GM23338 (cell line): ENCODE data around the gene ATP8A2. TPM values are rescaled to one million over a fixed set of nuclear protein-coding genes. Genes with fewer than 3 reads are reported as not detected.

ENCODE experiments used
- ATAC-seq: fragments of 200-7000 bp; cut with Tn5 transposase; 3 replicates; pipeline ENCODE4 v1.9.1; 2020
- DNase-seq: peaks from one replicate; pipeline ENCODE4 v3.0.0-alpha.2; 2015; ENCODE audit warnings: low spot score
- H2AFZ ChIP-seq: fragments of 200-600 bp; sonication (generic); 2 replicates; pipeline ENCODE4 v1.8.0; 2016; ENCODE audit warnings: antibody characterized with exemption, mild to moderate bottlenecking, moderate library complexity
- H3F3A ChIP-seq: fragments of 200-600 bp; sonication (generic); replicated peaks from 2 replicates; pipeline ENCODE4 v1.8.0; 2017; ENCODE audit warnings: antibody characterized with exemption, mixed run types, low read depth
- H3K27ac ChIP-seq: fragments of 200-600 bp; sonication (generic); 2 replicates; pipeline ENCODE4 v1.6.1; 2016; ENCODE audit warnings: low read depth
- H3K27me3 ChIP-seq: fragments of 200-600 bp; sonication (generic); 2 replicates; pipeline ENCODE4 v1.8.0; 2016; ENCODE audit warnings: mild to moderate bottlenecking, mixed run types, moderate library complexity; ENCODE audit not compliant: insufficient read depth
- H3K36me3 ChIP-seq: fragments of 200-600 bp; sonication (generic); 2 replicates; pipeline ENCODE4 v1.8.0; 2016; ENCODE audit warnings: mild to moderate bottlenecking; ENCODE audit not compliant: insufficient read depth
- H3K4me1 ChIP-seq: fragments of 200-600 bp; sonication (generic); 2 replicates; pipeline ENCODE4 v1.8.0; 2016; ENCODE audit warnings: mild to moderate bottlenecking, moderate library complexity; ENCODE audit not compliant: insufficient read depth
- H3K4me2 ChIP-seq: fragments of 200-600 bp; sonication (generic); 2 replicates; pipeline ENCODE4 v1.7.1; 2017; ENCODE audit warnings: mixed run types
- H3K4me3 ChIP-seq: fragments of 200-600 bp; sonication (generic); 2 replicates; pipeline ENCODE4 v1.6.1; 2016; ENCODE audit warnings: mixed run types
- H3K79me2 ChIP-seq: fragments of 200-600 bp; sonication (generic); replicated peaks from 2 replicates; pipeline ENCODE4 v1.8.0; 2017; ENCODE audit warnings: mild to moderate bottlenecking; ENCODE audit not compliant: insufficient read depth
- H3K9me2 ChIP-seq: fragments of 200-600 bp; sonication (generic); 2 replicates; pipeline ENCODE4 v1.8.0; 2017; ENCODE audit not compliant: insufficient read depth
- H4K20me1 ChIP-seq: fragments of 200-600 bp; sonication (generic); replicated peaks from 2 replicates; pipeline ENCODE4 v1.8.0; 2017; ENCODE audit warnings: mild to moderate bottlenecking; ENCODE audit not compliant: insufficient read depth
- H3K27ac Mint-ChIP-seq: 2 replicates; pipeline ENCODE4 v1.8.0; 2020; ENCODE audit warnings: inconsistent platforms, mild to moderate bottlenecking, moderate library complexity, mixed read lengths
- H3K27me3 Mint-ChIP-seq: 3 replicates; pipeline ENCODE4 v1.8.0; 2022; ENCODE audit warnings: low read depth, mild to moderate bottlenecking, moderate library complexity, mixed read lengths, inconsistent platforms; ENCODE audit not compliant: insufficient read depth, poor library complexity
- H3K36me3 Mint-ChIP-seq: 3 replicates; pipeline ENCODE4 v1.8.0; 2021; ENCODE audit warnings: low read depth, mild to moderate bottlenecking, inconsistent platforms, moderate library complexity, mixed read lengths
- H3K4me1 Mint-ChIP-seq: 3 replicates; pipeline ENCODE4 v1.8.0; 2020; ENCODE audit warnings: mild to moderate bottlenecking, inconsistent platforms, mixed read lengths
- H3K4me3 Mint-ChIP-seq: 3 replicates; pipeline ENCODE4 v1.8.0; 2021; ENCODE audit warnings: moderate library complexity, mild to moderate bottlenecking, inconsistent platforms, mixed read lengths
- H3K9me3 Mint-ChIP-seq: 3 replicates; pipeline ENCODE4 v1.8.0; 2020; ENCODE audit warnings: moderate library complexity, mild to moderate bottlenecking, inconsistent platforms, mixed read lengths
- CREB1 ChIP-seq: fragments of 250-450 bp; sonication (Bioruptor Pico); IDR thresholded peaks from 2 replicates; pipeline ENCODE4 v1.5.0; 2020; ENCODE audit warnings: low read depth, mild to moderate bottlenecking, moderate library complexity
- EZH2 ChIP-seq: fragments of 200-600 bp; sonication (generic); IDR thresholded peaks from one replicate; pipeline ENCODE4 v1.8.0; 2017; ENCODE audit warnings: antibody characterized with exemption, mild to moderate bottlenecking, low read depth; ENCODE audit not compliant: unreplicated experiment
- JUNB ChIP-seq: IDR thresholded peaks from one replicate; pipeline ENCODE4 v1.6.1; 2016; ENCODE audit warnings: antibody characterized with exemption; ENCODE audit not compliant: unreplicated experiment
- NANOG ChIP-seq: IDR thresholded peaks from 2 replicates; pipeline ENCODE4 v1.6.1; 2016; ENCODE audit warnings: antibody characterized with exemption, borderline replicate concordance
- POLR2AphosphoS5 ChIP-seq: IDR thresholded peaks from 2 replicates; pipeline ENCODE4 v1.6.1; 2016; ENCODE audit warnings: antibody characterized with exemption, low read depth
- STAT1 ChIP-seq: IDR thresholded peaks from one replicate; pipeline ENCODE4 v1.6.1; 2016; ENCODE audit warnings: antibody characterized with exemption; ENCODE audit not compliant: unreplicated experiment
- ZNF114 ChIP-seq: fragments of 250-450 bp; sonication (Bioruptor Pico); IDR thresholded peaks from 2 replicates; pipeline ENCODE4 v1.5.0; 2020; ENCODE audit warnings: mild to moderate bottlenecking, moderate library complexity
- ZNF331 ChIP-seq: fragments of 250-450 bp; sonication (Bioruptor Pico); IDR thresholded peaks from 2 replicates; pipeline ENCODE4 v1.5.0; 2020; ENCODE audit warnings: low read depth, mild to moderate bottlenecking, moderate library complexity
- polyA plus RNA-seq: library from polyadenylated mRNA; unstranded; fragments of >200 nt; fragmentation: Nextera tagmentation; extraction: Ambion mirVana; gene quantifications from 2 replicates; pipeline ENCODE4 v1.2.1, GENCODE V29; 2016
- total RNA-seq: library from RNA; depleted of rRNA; stranded (reverse); fragments of >200 nt; shearing (Covaris generic); gene quantifications from 2 replicates; pipeline ENCODE4 v1.2.3, GENCODE V29; 2014
- TF ChIP-seq, protein P1 (sequence below): IDR thresholded peaks from one replicate; pipeline ENCODE4 v1.6.1; 2018; ENCODE audit warnings: antibody characterized with exemption; ENCODE audit not compliant: unreplicated experiment
- TF ChIP-seq, protein P2 (sequence below): IDR thresholded peaks from 2 replicates; pipeline ENCODE4 v1.6.1; 2016; ENCODE audit warnings: antibody characterized with exemption
- TF ChIP-seq, protein P3 (sequence below), 2 experiments: fragments of 200-600 bp in 1 of 2; sonication (generic) in 1 of 2; conservative IDR thresholded peaks; 2 replicates each; pipeline versions ENCODE4 v1.5.1 to v1.6.1; 2016 to 2017; ENCODE audit warnings: antibody characterized with exemption in 2 of 2, low read depth in 2 of 2, mild to moderate bottlenecking in 2 of 2, moderate library complexity in 1 of 2

Gene ATP8A2
- total and polyA plus RNA-seq, 2 experiments from 2014 or later: 5.7 to 8.8 TPM

GRCh38 chr13:25455146-25455545, 83.4 kb downstream of the ATP8A2 start (continued):
- TF ChIP-seq, protein P1, sequence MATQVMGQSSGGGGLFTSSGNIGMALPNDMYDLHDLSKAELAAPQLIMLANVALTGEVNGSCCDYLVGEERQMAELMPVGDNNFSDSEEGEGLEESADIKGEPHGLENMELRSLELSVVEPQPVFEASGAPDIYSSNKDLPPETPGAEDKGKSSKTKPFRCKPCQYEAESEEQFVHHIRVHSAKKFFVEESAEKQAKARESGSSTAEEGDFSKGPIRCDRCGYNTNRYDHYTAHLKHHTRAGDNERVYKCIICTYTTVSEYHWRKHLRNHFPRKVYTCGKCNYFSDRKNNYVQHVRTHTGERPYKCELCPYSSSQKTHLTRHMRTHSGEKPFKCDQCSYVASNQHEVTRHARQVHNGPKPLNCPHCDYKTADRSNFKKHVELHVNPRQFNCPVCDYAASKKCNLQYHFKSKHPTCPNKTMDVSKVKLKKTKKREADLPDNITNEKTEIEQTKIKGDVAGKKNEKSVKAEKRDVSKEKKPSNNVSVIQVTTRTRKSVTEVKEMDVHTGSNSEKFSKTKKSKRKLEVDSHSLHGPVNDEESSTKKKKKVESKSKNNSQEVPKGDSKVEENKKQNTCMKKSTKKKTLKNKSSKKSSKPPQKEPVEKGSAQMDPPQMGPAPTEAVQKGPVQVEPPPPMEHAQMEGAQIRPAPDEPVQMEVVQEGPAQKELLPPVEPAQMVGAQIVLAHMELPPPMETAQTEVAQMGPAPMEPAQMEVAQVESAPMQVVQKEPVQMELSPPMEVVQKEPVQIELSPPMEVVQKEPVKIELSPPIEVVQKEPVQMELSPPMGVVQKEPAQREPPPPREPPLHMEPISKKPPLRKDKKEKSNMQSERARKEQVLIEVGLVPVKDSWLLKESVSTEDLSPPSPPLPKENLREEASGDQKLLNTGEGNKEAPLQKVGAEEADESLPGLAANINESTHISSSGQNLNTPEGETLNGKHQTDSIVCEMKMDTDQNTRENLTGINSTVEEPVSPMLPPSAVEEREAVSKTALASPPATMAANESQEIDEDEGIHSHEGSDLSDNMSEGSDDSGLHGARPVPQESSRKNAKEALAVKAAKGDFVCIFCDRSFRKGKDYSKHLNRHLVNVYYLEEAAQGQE: no peak
- TF ChIP-seq CREB1 (CRISPR knock-in tag) (no peak), STAT1 (no peak), EZH2 (no peak), NANOG (no peak)
- TF ChIP-seq, protein P2, sequence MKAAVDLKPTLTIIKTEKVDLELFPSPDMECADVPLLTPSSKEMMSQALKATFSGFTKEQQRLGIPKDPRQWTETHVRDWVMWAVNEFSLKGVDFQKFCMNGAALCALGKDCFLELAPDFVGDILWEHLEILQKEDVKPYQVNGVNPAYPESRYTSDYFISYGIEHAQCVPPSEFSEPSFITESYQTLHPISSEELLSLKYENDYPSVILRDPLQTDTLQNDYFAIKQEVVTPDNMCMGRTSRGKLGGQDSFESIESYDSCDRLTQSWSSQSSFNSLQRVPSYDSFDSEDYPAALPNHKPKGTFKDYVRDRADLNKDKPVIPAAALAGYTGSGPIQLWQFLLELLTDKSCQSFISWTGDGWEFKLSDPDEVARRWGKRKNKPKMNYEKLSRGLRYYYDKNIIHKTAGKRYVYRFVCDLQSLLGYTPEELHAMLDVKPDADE: no peak

DNA sequence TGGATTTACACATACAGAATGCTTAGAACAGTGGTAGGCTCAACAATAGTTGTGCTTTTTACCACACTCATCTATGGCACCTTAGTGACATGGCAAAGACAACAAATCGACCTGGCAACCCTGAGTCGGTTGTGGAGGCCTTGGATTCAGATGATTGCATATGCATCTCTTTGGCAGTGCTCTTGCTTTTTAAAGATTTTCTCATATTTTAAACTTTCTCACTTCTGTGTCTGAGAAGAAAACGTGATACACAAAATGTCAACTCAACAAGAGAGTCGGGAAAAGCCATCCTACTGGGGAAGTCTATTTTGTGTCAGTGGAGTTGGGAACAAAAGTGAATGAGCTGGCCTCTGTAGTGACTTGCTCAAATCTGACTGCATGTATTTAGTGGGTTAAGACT, 85.8 kb downstream of the ATP8A2 start:
- no peaks in the 10 kb centered on the region for H3K4me1 Mint-ChIP-seq
- Histone ChIP-seq H2AFZ (no peak overlapping the region), H3K4me1 (no peaks in the 10 kb centered on the region), H3K4me2 (no peak overlapping the region), H3K36me3 (no peaks in the 10 kb centered on the region), H3K79me2 (no peaks in the 10 kb centered on the region), H3K9me2 (no peaks in the 10 kb centered on the region), H3F3A (no peaks in the 10 kb centered on the region), H3K27me3 (no peaks in the 10 kb centered on the region), H4K20me1 (no peaks in the 10 kb centered on the region), H3K27ac (no peak overlapping the region), H3K4me3 (no peak overlapping the region)
- H3K36me3 Mint-ChIP-seq: no peaks in the 10 kb centered on the region
- DNase-seq (no peak), ATAC-seq (no peak)
- H3K9me3 Mint-ChIP-seq: no peaks in the 10 kb centered on the region
- no peak overlapping the region for H3K4me3 Mint-ChIP-seq
- no peaks in the 10 kb centered on the region for H3K27me3 Mint-ChIP-seq
- no peak overlapping the region for H3K27ac Mint-ChIP-seq
- no peak for TF ChIP-seq STAT1
- TF ChIP-seq, protein P2: no peak
- TF ChIP-seq POLR2AphosphoS5: no peak
- no peak for TF ChIP-seq EZH2
- no peak for TF ChIP-seq NANOG
- TF ChIP-seq JUNB: no peak
- no peak for TF ChIP-seq ZNF114 (CRISPR knock-in tag)
- no peak for TF ChIP-seq ZNF331 (CRISPR knock-in tag)
- TF ChIP-seq, protein P3, sequence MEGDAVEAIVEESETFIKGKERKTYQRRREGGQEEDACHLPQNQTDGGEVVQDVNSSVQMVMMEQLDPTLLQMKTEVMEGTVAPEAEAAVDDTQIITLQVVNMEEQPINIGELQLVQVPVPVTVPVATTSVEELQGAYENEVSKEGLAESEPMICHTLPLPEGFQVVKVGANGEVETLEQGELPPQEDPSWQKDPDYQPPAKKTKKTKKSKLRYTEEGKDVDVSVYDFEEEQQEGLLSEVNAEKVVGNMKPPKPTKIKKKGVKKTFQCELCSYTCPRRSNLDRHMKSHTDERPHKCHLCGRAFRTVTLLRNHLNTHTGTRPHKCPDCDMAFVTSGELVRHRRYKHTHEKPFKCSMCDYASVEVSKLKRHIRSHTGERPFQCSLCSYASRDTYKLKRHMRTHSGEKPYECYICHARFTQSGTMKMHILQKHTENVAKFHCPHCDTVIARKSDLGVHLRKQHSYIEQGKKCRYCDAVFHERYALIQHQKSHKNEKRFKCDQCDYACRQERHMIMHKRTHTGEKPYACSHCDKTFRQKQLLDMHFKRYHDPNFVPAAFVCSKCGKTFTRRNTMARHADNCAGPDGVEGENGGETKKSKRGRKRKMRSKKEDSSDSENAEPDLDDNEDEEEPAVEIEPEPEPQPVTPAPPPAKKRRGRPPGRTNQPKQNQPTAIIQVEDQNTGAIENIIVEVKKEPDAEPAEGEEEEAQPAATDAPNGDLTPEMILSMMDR (conservative IDR thresholded peaks at IDR 0.05; ENCODE audit: low read depth in 2 of 2): no peak
